ENCODE measurements around the gene PHF20.

The PHF20 gene

DNA sequence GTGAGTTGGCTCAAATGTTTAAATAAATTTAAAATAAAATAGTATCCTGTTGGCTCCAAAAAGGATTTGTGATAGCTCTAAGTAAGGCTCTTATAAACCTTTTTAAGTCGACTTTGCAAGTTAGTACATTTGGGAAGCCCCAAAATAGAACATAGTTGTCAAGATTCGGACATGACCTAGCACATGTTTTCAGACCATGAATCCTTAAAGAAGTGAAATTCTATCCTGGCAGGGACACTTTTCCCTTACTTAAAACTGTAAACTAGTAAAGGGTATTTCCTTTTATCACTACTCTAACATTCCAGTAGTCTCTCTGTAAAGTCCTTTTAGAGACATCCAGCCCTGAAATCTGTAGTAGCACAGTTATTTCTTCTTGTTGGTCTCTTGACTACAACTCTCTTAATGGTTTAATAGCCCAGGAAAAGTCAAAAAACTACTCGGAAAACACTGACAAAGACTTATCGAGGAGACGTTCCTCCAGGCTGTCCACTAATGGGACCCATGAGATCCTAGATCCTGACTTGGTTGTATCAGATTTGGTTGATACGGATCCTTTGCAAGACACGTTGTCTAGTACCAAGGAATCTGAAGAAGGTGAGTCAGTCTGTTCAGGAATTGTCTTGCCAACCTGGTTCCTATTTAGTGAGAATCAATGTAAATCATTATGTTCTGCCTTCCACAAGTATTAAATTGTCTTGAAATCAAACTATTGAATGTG is 98.9 kb downstream of the PHF20 start:
- TF ChIP-seq REST (IDR thresholded peaks at IDR 0.05; ENCODE audit: insufficient replicate concordance, low read depth) (no peak), CTCF (IDR thresholded peaks at IDR 0.05; ENCODE audit: insufficient read depth, low read length) (no peak), SPI1 (IDR thresholded peaks at IDR 0.05; ENCODE audit: borderline replicate concordance, low read depth) (no peak), GABPA (IDR thresholded peaks at IDR 0.05; ENCODE audit: low read depth) (no peak), POLR2AphosphoS5 (IDR thresholded peaks at IDR 0.05; ENCODE audit: low read depth) (no peak)
- Histone ChIP-seq H3K4me3 (replicated peaks; ENCODE audit: insufficient read depth, low read length) (no peak overlapping the region), H3K27me3 (ENCODE audit: insufficient read depth, poor library complexity, severe bottlenecking) (no peaks in the 10 kb centered on the region), H3K27ac (replicated peaks) (no peak overlapping the region)
- DNase-seq (ENCODE audit: low read depth in 1 of 2, low spot score in 1 of 2) = no peak

- DNase-seq (ENCODE audit: low read depth in 1 of 2, low spot score in 1 of 2) = no peak
- Histone ChIP-seq H3K27me3 (ENCODE audit: insufficient read depth, poor library complexity, severe bottlenecking) (no peaks in the 10 kb centered on the region), H3K4me3 (replicated peaks; ENCODE audit: insufficient read depth, low read length) (no peak overlapping the region), H3K27ac (replicated peaks) (no peak overlapping the region)
- TF ChIP-seq SPI1 (IDR thresholded peaks at IDR 0.05; ENCODE audit: borderline replicate concordance, low read depth) (no peak), CTCF (IDR thresholded peaks at IDR 0.05; ENCODE audit: insufficient read depth, low read length) (no peak), GABPA (IDR thresholded peaks at IDR 0.05; ENCODE audit: low read depth) (no peak), REST (IDR thresholded peaks at IDR 0.05; ENCODE audit: insufficient replicate concordance, low read depth) (no peak), POLR2AphosphoS5 (IDR thresholded peaks at IDR 0.05; ENCODE audit: low read depth) (no peak)
Measured at GRCh38 chr20:35871259-35871771, 99.5 kb downstream of the PHF20 start.

DNA sequence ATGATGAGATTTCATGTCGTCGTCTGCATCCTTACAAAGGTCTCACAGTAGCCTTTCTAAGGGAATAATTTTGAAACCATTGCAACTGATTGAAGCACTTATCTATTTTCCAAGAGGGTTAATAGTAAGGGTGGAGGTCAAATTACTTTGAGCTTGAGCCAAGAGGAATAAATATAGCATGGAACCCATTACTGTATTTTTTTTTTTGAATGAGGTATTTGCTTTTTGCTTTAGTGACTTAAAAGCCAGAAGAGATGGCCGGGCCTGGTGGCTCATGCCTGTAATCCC is 104.2 kb downstream of the PHF20 start:
- H3K4me3 ChIP-seq (replicated peaks; ENCODE audit: insufficient read depth, low read length) = no peak overlapping the region
- H3K27ac ChIP-seq (replicated peaks) = no peak overlapping the region
- TF ChIP-seq GABPA (IDR thresholded peaks at IDR 0.05; ENCODE audit: low read depth) (no peak), CTCF (IDR thresholded peaks at IDR 0.05; ENCODE audit: insufficient read depth, low read length) (no peak), REST (IDR thresholded peaks at IDR 0.05; ENCODE audit: insufficient replicate concordance, low read depth) (no peak), POLR2AphosphoS5 (IDR thresholded peaks at IDR 0.05; ENCODE audit: low read depth) (no peak), SPI1 (IDR thresholded peaks at IDR 0.05; ENCODE audit: borderline replicate concordance, low read depth) (no peak)
- H3K27me3 ChIP-seq (ENCODE audit: insufficient read depth, poor library complexity, severe bottlenecking) = no peaks in the 10 kb centered on the region
- no peak for DNase-seq (ENCODE audit: low read depth in 1 of 2, low spot score in 1 of 2)

All from HL-60 (cell line).